Measurements from ENCODE around the gene CCDC177. TPM values are rescaled to one million over a fixed set of nuclear protein-coding genes. Genes with fewer than 3 reads are reported as not detected.

CCDC177 gene
- total and polyA plus RNA-seq, 2 experiments from 2014 or later, result not detected

- Histone ChIP-seq H3K9me2 (ENCODE audit: insufficient read depth) (no peaks in the 10 kb centered on the region), H3K27ac (no peak overlapping the region), H3K4me1 (ENCODE audit: insufficient read depth) (no peaks in the 10 kb centered on the region), H4K20me1 (ENCODE audit: insufficient read depth) (no peaks in the 10 kb centered on the region), H3K9ac (no peak overlapping the region), H3K27me3 (replicated peaks; ENCODE audit: insufficient read depth) (peaks cover 85% of the 10 kb centered on the region), H2AFZ (no peak overlapping the region), H3K79me2 (ENCODE audit: insufficient read depth) (no peaks in the 10 kb centered on the region), H3K36me3 (ENCODE audit: low read depth) (no peaks in the 10 kb centered on the region), H3K4me2 (ENCODE audit: unreplicated experiment) (no peak overlapping the region), H3K4me3 (no peak overlapping the region), H3K9me3 (ENCODE audit: low read depth) (no peaks in the 10 kb centered on the region), H3F3A (ENCODE audit: insufficient read depth) (no peaks in the 10 kb centered on the region)
- DNase-seq, result no peak
- in situ Hi-C loops (cut with MboI), result no loop called here
- no peak for TF ChIP-seq EZH2 (IDR thresholded peaks at IDR 0.05; ENCODE audit: insufficient read depth, poor library complexity, severe bottlenecking)
- no peak for TF ChIP-seq EZH2phosphoT487 (IDR thresholded peaks at IDR 0.05; ENCODE audit: insufficient read depth, low read depth)
- 42 to 48% methylated on average over 5 of the region's 5 CpGs for WGBS, 2 experiments (ENCODE audit: low coverage in 1 of 2, low lambda C conversion rate in 2 of 2, missing lambda C conversion rate in 2 of 2)
Measured at GRCh38 chr14:69567563-69567962, 7.1 kb downstream of the CCDC177 start.

- Histone ChIP-seq H3K4me2 (ENCODE audit: unreplicated experiment) (no peak overlapping the region), H3K4me3 (no peak overlapping the region), H3K9ac (no peak overlapping the region), H3K27ac (no peak overlapping the region), H3K79me2 (ENCODE audit: insufficient read depth) (no peaks in the 10 kb centered on the region), H4K20me1 (ENCODE audit: insufficient read depth) (no peaks in the 10 kb centered on the region), H3K27me3 (replicated peaks; ENCODE audit: insufficient read depth) (peaks cover 81% of the 10 kb centered on the region), H3K36me3 (ENCODE audit: low read depth) (no peaks in the 10 kb centered on the region), H3K9me3 (ENCODE audit: low read depth) (no peaks in the 10 kb centered on the region), H3K9me2 (ENCODE audit: insufficient read depth) (no peaks in the 10 kb centered on the region), H3F3A (ENCODE audit: insufficient read depth) (no peaks in the 10 kb centered on the region), H2AFZ (no peak overlapping the region), H3K4me1 (ENCODE audit: insufficient read depth) (no peaks in the 10 kb centered on the region)
- in situ Hi-C loops (cut with MboI), result no loop called here
- TF ChIP-seq EZH2phosphoT487 (IDR thresholded peaks at IDR 0.05; ENCODE audit: insufficient read depth, low read depth), result no peak
- no peak for TF ChIP-seq EZH2 (IDR thresholded peaks at IDR 0.05; ENCODE audit: insufficient read depth, poor library complexity, severe bottlenecking)
- DNase-seq, result no peak
Measured at GRCh38 chr14:69561893-69562292, 12.8 kb downstream of the CCDC177 start.

DNA sequence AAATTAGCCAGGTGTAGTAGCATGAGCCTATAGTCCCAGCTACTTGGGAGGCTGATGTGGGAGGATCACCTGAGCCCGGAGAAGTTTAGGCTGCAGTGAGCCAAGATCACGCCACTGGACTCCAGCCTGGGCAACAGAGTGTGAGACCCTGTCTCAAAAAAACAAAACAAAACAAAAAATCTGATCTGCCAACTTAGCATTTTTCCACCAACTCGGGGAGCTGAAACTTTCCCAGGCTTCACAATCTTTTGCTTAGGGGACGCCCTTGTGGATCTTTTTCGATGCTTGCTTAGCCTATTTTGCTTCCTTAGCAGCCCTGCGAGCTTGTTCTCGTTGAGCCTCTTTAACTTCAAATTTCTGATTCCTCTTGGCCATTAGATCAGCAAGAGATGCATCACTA lies 13.8 kb downstream of the CCDC177 start:
- DNase-seq, result no peak
- in situ Hi-C loops (cut with MboI), result no loop called here
- TF ChIP-seq EZH2 (IDR thresholded peaks at IDR 0.05; ENCODE audit: insufficient read depth, poor library complexity, severe bottlenecking) (no peak), EZH2phosphoT487 (IDR thresholded peaks at IDR 0.05; ENCODE audit: insufficient read depth, low read depth) (no peak)
- Histone ChIP-seq H3K79me2 (ENCODE audit: insufficient read depth) (no peaks in the 10 kb centered on the region), H3K9me2 (ENCODE audit: insufficient read depth) (no peaks in the 10 kb centered on the region), H3K4me2 (ENCODE audit: unreplicated experiment) (no peak overlapping the region), H2AFZ (no peak overlapping the region), H3K9me3 (ENCODE audit: low read depth) (no peaks in the 10 kb centered on the region), H3K36me3 (ENCODE audit: low read depth) (no peaks in the 10 kb centered on the region), H3K4me3 (no peak overlapping the region), H4K20me1 (ENCODE audit: insufficient read depth) (no peaks in the 10 kb centered on the region), H3K4me1 (ENCODE audit: insufficient read depth) (no peaks in the 10 kb centered on the region), H3K27ac (no peak overlapping the region), H3F3A (ENCODE audit: insufficient read depth) (no peaks in the 10 kb centered on the region), H3K9ac (no peak overlapping the region), H3K27me3 (replicated peaks; ENCODE audit: insufficient read depth) (peaks cover 82% of the 10 kb centered on the region)
- WGBS, 2 experiments (ENCODE audit: low coverage in 1 of 2, low lambda C conversion rate in 2 of 2, missing lambda C conversion rate in 2 of 2), result 43 to 44% methylated on average over 7 of the region's 7 CpGs

GRCh38 chr14:69559581-69560011 lies 15.1 kb downstream of the CCDC177 start:
- no peak for DNase-seq
- 14 to 19% methylated on average over 6 of the region's 6 CpGs for WGBS, 2 experiments (ENCODE audit: low coverage in 1 of 2, low lambda C conversion rate in 2 of 2, missing lambda C conversion rate in 2 of 2)
- no peaks in the 10 kb centered on the region for H3K36me3 ChIP-seq (ENCODE audit: low read depth)
- no peak overlapping the region for H3K9ac ChIP-seq
- no peaks in the 10 kb centered on the region for H3K9me2 ChIP-seq (ENCODE audit: insufficient read depth)
- H3K4me1 ChIP-seq (ENCODE audit: insufficient read depth), result no peaks in the 10 kb centered on the region
- no peaks in the 10 kb centered on the region for H3K79me2 ChIP-seq (ENCODE audit: insufficient read depth)
- no peak overlapping the region for H3K4me3 ChIP-seq
- no peak overlapping the region for H3K27ac ChIP-seq
- no peak overlapping the region for H3K4me2 ChIP-seq (ENCODE audit: unreplicated experiment)
- no peak for TF ChIP-seq EZH2 (IDR thresholded peaks at IDR 0.05; ENCODE audit: insufficient read depth, poor library complexity, severe bottlenecking)
- H4K20me1 ChIP-seq (ENCODE audit: insufficient read depth), result no peaks in the 10 kb centered on the region
- H2AFZ ChIP-seq, result no peak overlapping the region
- H3K9me3 ChIP-seq (ENCODE audit: low read depth), result no peaks in the 10 kb centered on the region
- H3F3A ChIP-seq (ENCODE audit: insufficient read depth), result no peaks in the 10 kb centered on the region
- in situ Hi-C loops (cut with MboI), result no loop called here
- peaks cover 75% of the 10 kb centered on the region for H3K27me3 ChIP-seq (replicated peaks; ENCODE audit: insufficient read depth)

GRCh38 chr14:69558774-69559173 lies 15.9 kb downstream of the CCDC177 start:
- Histone ChIP-seq H3K4me3 (no peak overlapping the region), H3K4me2 (ENCODE audit: unreplicated experiment) (no peak overlapping the region), H3K27me3 (replicated peaks; ENCODE audit: insufficient read depth) (peaks cover 66% of the 10 kb centered on the region), H3K36me3 (ENCODE audit: low read depth) (no peaks in the 10 kb centered on the region), H2AFZ (no peak overlapping the region), H3K27ac (no peak overlapping the region), H3K9me3 (ENCODE audit: low read depth) (no peaks in the 10 kb centered on the region), H3F3A (ENCODE audit: insufficient read depth) (no peaks in the 10 kb centered on the region), H3K9me2 (ENCODE audit: insufficient read depth) (no peaks in the 10 kb centered on the region), H4K20me1 (ENCODE audit: insufficient read depth) (no peaks in the 10 kb centered on the region), H3K4me1 (ENCODE audit: insufficient read depth) (no peaks in the 10 kb centered on the region), H3K9ac (no peak overlapping the region), H3K79me2 (ENCODE audit: insufficient read depth) (no peaks in the 10 kb centered on the region)
- no peak for DNase-seq
- 79 to 85% methylated on average over 2 to 4 of the region's 4 CpGs for WGBS, 2 experiments (ENCODE audit: low coverage in 1 of 2, low lambda C conversion rate in 2 of 2, missing lambda C conversion rate in 2 of 2)
- in situ Hi-C loops (cut with MboI), result no loop called here
- TF ChIP-seq EZH2phosphoT487 (IDR thresholded peaks at IDR 0.05; ENCODE audit: insufficient read depth, low read depth) (no peak), EZH2 (IDR thresholded peaks at IDR 0.05; ENCODE audit: insufficient read depth, poor library complexity, severe bottlenecking) (no peak)
